Activated T-helper 9 cell treated with anti-CD3 and anti-CD28 coated beads, Interleukin-2, amount 50 U/mL, for 16 hours (primary cell): Measurements from ENCODE around the gene PHC3.

Experiments
- DNase-seq: peaks from one replicate; pipeline ENCODE4 v3.0.0-alpha.2; 2020; ENCODE audit warnings: low read depth

PHC3 gene

DNA sequence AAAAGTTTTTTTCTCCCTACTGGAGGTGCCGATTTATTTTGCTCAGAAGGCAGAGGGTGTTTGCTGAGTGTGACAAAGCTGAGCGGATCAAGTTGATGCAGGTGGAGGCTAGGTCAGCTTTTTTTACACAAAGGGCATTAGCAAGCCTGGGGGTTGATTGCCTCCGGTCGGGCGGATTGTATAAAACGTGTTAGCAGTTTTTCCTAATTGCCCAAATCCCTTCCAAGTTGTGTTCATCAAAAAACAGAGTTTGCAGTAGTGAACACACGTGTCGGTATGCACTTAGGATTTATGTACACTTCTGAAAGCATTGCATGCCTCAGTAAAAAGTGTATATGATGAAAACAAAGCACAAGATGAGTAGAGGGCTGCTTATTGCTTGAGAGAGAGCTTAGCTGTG is 141.1 kb downstream of the PHC3 start:
- DNase-seq: no peak

DNA sequence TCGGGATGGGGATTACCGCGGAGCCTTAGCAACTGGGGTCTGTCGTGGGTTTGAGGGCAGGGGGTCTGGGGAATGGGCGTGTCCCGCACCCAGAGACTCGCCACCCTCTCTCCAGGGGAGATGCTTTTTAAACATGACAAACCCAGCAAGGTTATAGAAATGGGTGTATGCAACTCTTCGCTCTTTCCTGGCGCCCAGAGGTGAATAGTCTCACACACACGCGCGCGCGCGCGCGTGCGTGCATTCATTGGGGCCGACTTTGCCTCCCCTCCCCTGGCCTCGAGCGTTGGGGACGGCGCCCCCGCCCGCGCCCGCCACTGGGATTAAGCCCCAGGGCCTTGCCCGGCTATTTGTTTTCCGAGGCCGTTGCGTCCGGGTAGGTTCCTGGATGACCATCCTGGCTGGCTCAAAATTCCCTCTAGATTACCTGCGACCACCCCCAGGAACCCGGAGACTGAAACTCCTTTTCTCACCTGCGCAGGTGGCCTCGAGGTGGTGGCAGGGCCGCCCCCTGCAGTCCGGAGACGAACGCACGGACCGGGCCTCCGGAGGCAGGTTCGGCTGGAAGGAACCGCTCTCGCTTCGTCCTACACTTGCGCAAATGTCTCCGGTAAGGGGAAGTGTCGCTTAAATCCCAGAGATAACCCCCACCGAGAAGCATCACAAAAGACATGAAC is 143.0 kb downstream of the PHC3 start:
- DNase-seq: peak; percentile 3
